Uterus (tissue), 2 donors: Measurements from ENCODE around the gene MGARP.
"Not testable (repeated sequence)": the region's sequence is repeated elsewhere in the genome, so short reads cannot be mapped to it uniquely, and the experiment has no call there.

Experiments used
- POLR2A ChIP-seq, 2 donors: fragments of 450-650 bp; IDR thresholded peaks; one replicate each; pipeline ENCODE4 v1.6.1; 2016; ENCODE audit warnings: antibody characterized with exemption in 2 of 2, mild to moderate bottlenecking in 1 of 2, moderate library complexity in 1 of 2
- TF ChIP-seq, protein P1 (sequence below), 4 experiments: fragments of 200-600 bp in 2 of 4; fragments of 450-650 bp in 2 of 4; sonication (generic) in 2 of 4; IDR thresholded peaks; one replicate each; pipeline ENCODE4 v1.5.1; 2016 to 2019; ENCODE audit warnings: antibody characterized with exemption in 4 of 4, mild to moderate bottlenecking in 2 of 4, moderate library complexity in 1 of 4

DNA sequence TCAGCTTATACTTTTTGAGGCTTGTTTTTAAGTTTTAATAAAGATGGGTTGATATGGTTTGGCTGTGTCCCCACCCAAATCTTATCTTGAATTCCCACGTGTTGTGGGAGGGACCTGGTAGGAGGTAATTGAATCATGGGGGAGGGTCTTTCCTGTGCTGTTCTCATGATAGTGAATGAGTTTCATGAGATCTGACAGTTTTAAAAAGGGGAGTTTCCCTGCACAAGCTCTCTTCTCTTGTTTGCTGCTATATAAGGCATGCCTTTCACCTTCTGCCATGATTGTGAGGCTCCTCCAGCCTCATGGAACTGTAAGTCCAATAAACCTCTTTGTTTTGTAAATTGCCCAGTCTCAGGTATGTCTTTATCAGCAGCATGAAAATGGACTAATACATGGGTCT, 42.0 kb upstream of the MGARP start:
- TF ChIP-seq POLR2A (IDR thresholded peaks at IDR 0.05), result not testable (repeated sequence)
- TF ChIP-seq, protein P1, sequence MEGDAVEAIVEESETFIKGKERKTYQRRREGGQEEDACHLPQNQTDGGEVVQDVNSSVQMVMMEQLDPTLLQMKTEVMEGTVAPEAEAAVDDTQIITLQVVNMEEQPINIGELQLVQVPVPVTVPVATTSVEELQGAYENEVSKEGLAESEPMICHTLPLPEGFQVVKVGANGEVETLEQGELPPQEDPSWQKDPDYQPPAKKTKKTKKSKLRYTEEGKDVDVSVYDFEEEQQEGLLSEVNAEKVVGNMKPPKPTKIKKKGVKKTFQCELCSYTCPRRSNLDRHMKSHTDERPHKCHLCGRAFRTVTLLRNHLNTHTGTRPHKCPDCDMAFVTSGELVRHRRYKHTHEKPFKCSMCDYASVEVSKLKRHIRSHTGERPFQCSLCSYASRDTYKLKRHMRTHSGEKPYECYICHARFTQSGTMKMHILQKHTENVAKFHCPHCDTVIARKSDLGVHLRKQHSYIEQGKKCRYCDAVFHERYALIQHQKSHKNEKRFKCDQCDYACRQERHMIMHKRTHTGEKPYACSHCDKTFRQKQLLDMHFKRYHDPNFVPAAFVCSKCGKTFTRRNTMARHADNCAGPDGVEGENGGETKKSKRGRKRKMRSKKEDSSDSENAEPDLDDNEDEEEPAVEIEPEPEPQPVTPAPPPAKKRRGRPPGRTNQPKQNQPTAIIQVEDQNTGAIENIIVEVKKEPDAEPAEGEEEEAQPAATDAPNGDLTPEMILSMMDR (IDR thresholded peaks at IDR 0.05), result not testable (repeated sequence)
